Sigmoid colon (tissue), 7 donors: ENCODE measurements around the gene DIP2B. TPM values are rescaled to one million over a fixed set of nuclear protein-coding genes. Genes with fewer than 3 reads are reported as not detected.

Experiments
- DNase-seq: peaks from one replicate; pipeline ENCODE4 v3.0.0-alpha.2; 2019
- H3K27ac ChIP-seq, 4 donors: fragments of 200-600 bp; sonication (generic); one replicate each; pipeline ENCODE4 v1.5.1; 2016 to 2019; ENCODE audit warnings: mild to moderate bottlenecking in 1 of 4
- H3K27me3 ChIP-seq, 3 donors: fragments of 200-600 bp; sonication (generic); one replicate each; pipeline ENCODE4 v1.5.1; 2019; ENCODE audit warnings: mild to moderate bottlenecking in 1 of 3
- H3K36me3 ChIP-seq, 4 donors: fragments of 200-600 bp; sonication (generic); one replicate each; pipeline ENCODE4 v1.5.1; 2016 to 2019
- H3K4me1 ChIP-seq, 4 donors: fragments of 200-600 bp; sonication (generic); one replicate each; pipeline ENCODE4 v1.5.1; 2017 to 2019
- H3K4me3 ChIP-seq, 4 donors: fragments of 200-600 bp; sonication (generic); one replicate each; pipeline ENCODE4 v1.5.1; 2017 to 2019; ENCODE audit warnings: mild to moderate bottlenecking in 2 of 4, moderate library complexity in 1 of 4
- H3K9me3 ChIP-seq, 4 donors: fragments of 200-600 bp in 3 of 4; sonication (generic) in 3 of 4; one replicate each; pipeline versions ENCODE4 v1.5.1 to v1.6.1; 2013 to 2019
- EP300 ChIP-seq, 4 donors: sonication (generic); formaldehyde crosslinking; IDR thresholded peaks; one replicate each; pipeline ENCODE4 v1.6.1; 2017; ENCODE audit warnings: antibody characterized with exemption in 4 of 4
- POLR2A ChIP-seq, 2 donors: fragments of 450-650 bp; IDR thresholded peaks; one replicate each; pipeline ENCODE4 v1.6.1; 2016; ENCODE audit warnings: antibody characterized with exemption in 2 of 2, mild to moderate bottlenecking in 2 of 2, moderate library complexity in 2 of 2
- POLR2AphosphoS5 ChIP-seq, 4 donors: sonication (generic); formaldehyde crosslinking; IDR thresholded peaks; one replicate each; pipeline ENCODE4 v1.6.1; 2017; ENCODE audit warnings: antibody characterized with exemption in 4 of 4
- WGBS, 2 donors: extraction: QIAGEN DNeasy Blood & Tissue Kit; methylation state at CpG; one replicate each; pipeline ENCODE4 v1.1.7; 2013; 5-methylcytosine and 5-hydroxymethylcytosine counted together
- intact Hi-C: fragments of 100-400 bp; cut with DNase I; formaldehyde crosslinking; loops from one replicate; pipeline ENCODE4 v1.15.1; 2023
- polyA plus RNA-seq, 3 donors: library from polyadenylated mRNA; stranded (reverse); fragments of 200-250 nt; gene quantifications; one replicate each; pipeline ENCODE4 v1.2.3, GENCODE V29; 2013
- total RNA-seq, 4 donors: library from RNA; depleted of rRNA; stranded (reverse); fragments of >200 nt; gene quantifications; one replicate each; pipeline ENCODE4 v1.1.0, GENCODE V29; 2016
- TF ChIP-seq, protein P1 (sequence below), 4 experiments: fragments of 450-650 bp in 3 of 4; fragments of 200-600 bp in 1 of 4; IDR thresholded peaks; one replicate each; pipeline ENCODE4 v1.5.1; 2016 to 2019; ENCODE audit warnings: antibody characterized with exemption in 4 of 4, mild to moderate bottlenecking in 3 of 4, moderate library complexity in 2 of 4
- donor health status: healthy with polysubstance abuse.
- donor health status: Bipolar disorder and iron deficiency.
- donor health status: healthy.

DIP2B gene
- total and polyA plus RNA-seq, 7 donors = 7.2 to 28.0 (median 16.4) TPM

DNA sequence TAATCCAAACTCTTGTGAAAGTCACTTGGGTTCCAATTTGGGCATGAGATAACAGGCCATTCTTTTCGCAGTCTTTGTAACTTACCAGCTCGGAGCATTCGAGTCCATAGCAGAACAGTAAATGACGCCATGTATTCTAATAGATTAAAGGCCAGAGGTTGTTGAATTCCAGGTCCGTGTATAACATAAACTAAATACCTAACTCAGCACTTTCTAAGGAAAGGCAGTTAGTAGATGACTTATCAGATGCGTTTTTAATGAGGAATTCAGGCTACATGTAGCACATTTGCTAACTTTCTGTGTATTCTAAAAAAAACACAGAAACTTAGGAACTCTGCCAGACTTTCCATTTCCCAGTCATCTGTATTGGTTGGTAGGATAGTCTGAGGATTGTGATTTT lies 206.3 kb downstream of the DIP2B start:
- H3K4me1 ChIP-seq = peaks cover 0 to 7% (median 5%) of the 10 kb centered on the region in 4 donors
- H3K27me3 ChIP-seq = no peaks in the 10 kb centered on the region
- no peak overlapping the region for H3K27ac ChIP-seq
- TF ChIP-seq POLR2A (IDR thresholded peaks at IDR 0.05) (no peak), POLR2AphosphoS5 (IDR thresholded peaks at IDR 0.05) (no peak)
- TF ChIP-seq, protein P1, sequence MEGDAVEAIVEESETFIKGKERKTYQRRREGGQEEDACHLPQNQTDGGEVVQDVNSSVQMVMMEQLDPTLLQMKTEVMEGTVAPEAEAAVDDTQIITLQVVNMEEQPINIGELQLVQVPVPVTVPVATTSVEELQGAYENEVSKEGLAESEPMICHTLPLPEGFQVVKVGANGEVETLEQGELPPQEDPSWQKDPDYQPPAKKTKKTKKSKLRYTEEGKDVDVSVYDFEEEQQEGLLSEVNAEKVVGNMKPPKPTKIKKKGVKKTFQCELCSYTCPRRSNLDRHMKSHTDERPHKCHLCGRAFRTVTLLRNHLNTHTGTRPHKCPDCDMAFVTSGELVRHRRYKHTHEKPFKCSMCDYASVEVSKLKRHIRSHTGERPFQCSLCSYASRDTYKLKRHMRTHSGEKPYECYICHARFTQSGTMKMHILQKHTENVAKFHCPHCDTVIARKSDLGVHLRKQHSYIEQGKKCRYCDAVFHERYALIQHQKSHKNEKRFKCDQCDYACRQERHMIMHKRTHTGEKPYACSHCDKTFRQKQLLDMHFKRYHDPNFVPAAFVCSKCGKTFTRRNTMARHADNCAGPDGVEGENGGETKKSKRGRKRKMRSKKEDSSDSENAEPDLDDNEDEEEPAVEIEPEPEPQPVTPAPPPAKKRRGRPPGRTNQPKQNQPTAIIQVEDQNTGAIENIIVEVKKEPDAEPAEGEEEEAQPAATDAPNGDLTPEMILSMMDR (IDR thresholded peaks at IDR 0.05) = no peak
- WGBS, 2 donors = 94 to 95% methylated on average over 6 of the region's 6 CpGs
- no peak overlapping the region for H3K4me3 ChIP-seq
- H3K9me3 ChIP-seq = no peaks in the 10 kb centered on the region
- DNase-seq = no peak
- intact Hi-C loops = no loop called here
- peaks cover 3 to 89% (median 28%) of the 10 kb centered on the region in 4 donors for H3K36me3 ChIP-seq

DNA sequence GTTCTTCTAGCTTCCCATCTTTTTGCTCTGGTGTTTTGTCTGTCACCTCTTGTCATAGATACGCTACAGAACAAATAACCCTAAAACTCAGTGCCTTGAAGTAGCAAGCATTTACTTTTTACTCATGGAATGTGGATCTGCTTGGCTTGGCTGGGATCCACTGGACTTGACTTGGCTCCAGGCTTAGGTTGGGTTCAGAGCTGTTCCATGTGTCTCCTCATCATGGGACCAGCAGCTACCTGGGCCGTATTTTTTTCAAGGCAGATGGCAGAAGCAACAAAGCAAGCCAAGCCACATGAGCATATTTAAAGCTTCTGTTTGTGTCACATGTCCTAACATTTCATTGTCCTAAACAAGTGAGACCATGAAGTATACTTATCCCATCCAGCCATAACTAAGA lies 210.4 kb downstream of the DIP2B start:
- no peak for TF ChIP-seq POLR2A (IDR thresholded peaks at IDR 0.05)
- TF ChIP-seq, protein P1 (IDR thresholded peaks at IDR 0.05) = no peak
- no peak for DNase-seq
- Histone ChIP-seq H3K4me1 (peaks cover 0 to 7% (median 5%) of the 10 kb centered on the region in 4 donors), H3K36me3 (peaks cover 5 to 75% (median 18%) of the 10 kb centered on the region in 4 donors), H3K9me3 (no peaks in the 10 kb centered on the region), H3K27me3 (no peaks in the 10 kb centered on the region), H3K4me3 (no peak overlapping the region), H3K27ac (no peak overlapping the region)
- 86 to 92% methylated on average over 2 of the region's 2 CpGs for WGBS, 2 donors
- intact Hi-C loops = no loop called here

DNA sequence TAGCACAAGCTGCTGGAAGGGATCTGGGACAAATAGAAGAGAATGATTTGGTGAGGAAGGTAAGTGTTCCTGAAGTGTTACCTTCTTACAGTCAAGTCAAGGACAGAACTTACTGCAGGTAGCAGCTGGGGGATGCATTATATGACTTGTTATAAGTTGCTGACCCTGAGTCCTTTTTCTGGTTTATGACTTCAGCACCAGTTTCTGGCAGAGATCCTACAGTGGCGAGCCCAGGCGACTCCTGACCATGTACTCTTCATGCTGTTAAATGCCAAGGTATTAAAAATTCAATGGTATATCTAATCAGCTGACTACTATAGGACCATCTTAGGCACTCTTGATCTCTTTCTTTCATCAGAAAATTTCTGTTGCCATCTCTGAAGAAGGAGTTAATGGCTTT lies 214.0 kb downstream of the DIP2B start:
- Histone ChIP-seq H3K27ac (no peak overlapping the region), H3K9me3 (no peaks in the 10 kb centered on the region), H3K27me3 (no peaks in the 10 kb centered on the region), H3K4me3 (no peak overlapping the region), H3K4me1 (peaks cover 0 to 7% (median 5%) of the 10 kb centered on the region in 4 donors), H3K36me3 (peaks cover 7 to 82% (median 27%) of the 10 kb centered on the region in 4 donors)
- intact Hi-C loops = no loop called here
- DNase-seq = no peak
- 95 to 99% methylated on average over 2 of the region's 2 CpGs for WGBS, 2 donors
- TF ChIP-seq POLR2AphosphoS5 (IDR thresholded peaks at IDR 0.05) (no peak), EP300 (IDR thresholded peaks at IDR 0.05) (no peak), POLR2A (IDR thresholded peaks at IDR 0.05) (no peak)
- TF ChIP-seq, protein P1 (IDR thresholded peaks at IDR 0.05) = no peak

DNA sequence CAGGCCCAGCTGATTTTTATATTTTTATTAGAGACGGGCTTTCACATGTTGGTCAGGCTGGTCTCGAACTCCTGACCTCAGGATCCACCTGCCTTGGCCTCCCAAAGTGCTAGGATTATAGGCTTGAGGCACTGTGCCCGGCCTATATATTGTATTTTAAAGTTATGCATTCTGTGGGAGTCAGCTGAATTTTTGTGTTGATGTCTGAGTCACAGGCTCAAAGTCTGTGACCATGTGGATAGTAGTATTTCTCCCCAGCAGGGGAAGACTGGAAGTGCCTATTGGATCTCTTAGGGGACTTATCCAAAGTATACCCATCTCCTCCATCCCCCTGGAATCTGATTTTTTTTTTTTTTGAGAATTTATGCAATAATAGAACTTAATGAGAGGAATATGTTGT lies 215.3 kb downstream of the DIP2B start:
- intact Hi-C loops = no loop called here
- TF ChIP-seq POLR2A (IDR thresholded peaks at IDR 0.05) (no peak), POLR2AphosphoS5 (IDR thresholded peaks at IDR 0.05) (no peak), EP300 (IDR thresholded peaks at IDR 0.05) (no peak)
- TF ChIP-seq, protein P1 (IDR thresholded peaks at IDR 0.05) = no peak
- peaks cover 0 to 7% (median under 1%) of the 10 kb centered on the region in 4 donors for H3K4me1 ChIP-seq
- no peaks in the 10 kb centered on the region for H3K27me3 ChIP-seq
- H3K9me3 ChIP-seq = no peaks in the 10 kb centered on the region
- DNase-seq = no peak
- 91 to 94% methylated on average over 3 of the region's 3 CpGs for WGBS, 2 donors
- H3K4me3 ChIP-seq = no peak overlapping the region
- no peak overlapping the region for H3K27ac ChIP-seq
- peaks cover 15 to 86% (median 36%) of the 10 kb centered on the region in 4 donors for H3K36me3 ChIP-seq

DNA sequence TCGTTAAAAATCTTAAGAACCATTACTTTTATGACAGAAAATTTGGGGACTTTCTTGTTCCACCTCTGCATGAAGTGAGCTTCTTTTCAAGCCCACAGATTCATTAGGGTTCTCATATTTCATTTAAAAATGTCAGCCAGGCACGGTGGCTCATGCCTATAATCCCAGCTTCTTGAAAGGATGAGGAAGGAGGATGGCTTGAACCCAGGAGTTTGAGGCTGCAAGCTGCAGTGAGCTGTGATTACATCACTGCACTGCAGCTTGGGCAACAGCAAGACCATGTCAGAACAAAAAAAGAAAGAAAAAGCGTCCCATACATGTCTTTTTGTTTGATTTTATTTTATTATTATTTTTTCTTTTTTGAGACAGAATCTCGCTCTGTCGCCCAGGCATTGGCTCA lies 215.7 kb downstream of the DIP2B start:
- H3K27me3 ChIP-seq = no peaks in the 10 kb centered on the region
- H3K36me3 ChIP-seq = peaks cover 15 to 86% (median 37%) of the 10 kb centered on the region in 4 donors
- no peak overlapping the region for H3K27ac ChIP-seq
- intact Hi-C loops = no loop called here
- no peak overlapping the region for H3K4me3 ChIP-seq
- H3K4me1 ChIP-seq = peaks cover 0 to 6% (median 0%) of the 10 kb centered on the region in 4 donors
- DNase-seq = no peak
- WGBS, 2 donors = 91 to 94% methylated on average over 5 of the region's 5 CpGs
- no peaks in the 10 kb centered on the region for H3K9me3 ChIP-seq
- TF ChIP-seq EP300 (IDR thresholded peaks at IDR 0.05) (no peak), POLR2A (IDR thresholded peaks at IDR 0.05) (no peak), POLR2AphosphoS5 (IDR thresholded peaks at IDR 0.05) (no peak)
- TF ChIP-seq, protein P1 (IDR thresholded peaks at IDR 0.05) = no peak
